ENCODE data around the gene SMCP. TPM values are rescaled to one million over a fixed set of nuclear protein-coding genes. Genes with fewer than 3 reads are reported as not detected.
A peak's percentile ranks its signal among the peaks of the same experiment; 100 is the strongest.

The SMCP gene
- polyA plus RNA-seq, 1 experiment, result not detected

DNA sequence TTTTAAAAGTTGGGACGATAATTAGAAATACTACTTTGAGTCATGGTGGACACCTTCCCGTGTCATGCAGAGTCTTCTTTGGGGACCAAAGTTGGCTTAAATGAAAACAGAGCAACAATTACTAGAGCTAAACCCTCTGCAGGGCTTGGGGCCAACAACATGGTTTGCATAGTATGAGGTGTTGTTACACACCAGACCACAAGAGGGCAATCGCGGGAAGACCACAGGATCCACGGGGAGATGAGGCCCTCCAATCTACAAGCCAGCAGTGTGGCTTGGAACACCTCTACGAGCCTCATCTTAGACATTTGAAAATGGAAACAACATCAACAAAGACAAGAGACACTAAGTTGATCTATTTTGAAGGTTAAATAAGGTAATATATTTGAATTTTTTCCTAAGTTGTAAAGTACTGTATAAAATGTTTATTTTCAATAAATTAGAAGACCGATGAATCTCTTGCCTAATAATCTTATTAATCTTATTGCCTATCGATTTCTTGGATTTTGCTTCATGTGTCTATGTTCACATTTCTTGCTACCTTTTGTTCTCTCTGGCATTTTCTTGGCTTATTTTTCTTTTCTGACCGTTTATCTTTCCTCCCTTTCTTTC is 8.2 kb upstream of the SMCP start:
- POLR2A ChIA-PET, result no interaction called here
- no peak for DNase-seq (ENCODE audit: low read depth)
- CTCF ChIA-PET, result interaction anchor here (0.5 to 6.7 kb wide), 26 partner anchors 8 to 352 kb away, joined by 3 to 147 read pairs (median 4); partner anchors contain the start of gene IVL

DNA sequence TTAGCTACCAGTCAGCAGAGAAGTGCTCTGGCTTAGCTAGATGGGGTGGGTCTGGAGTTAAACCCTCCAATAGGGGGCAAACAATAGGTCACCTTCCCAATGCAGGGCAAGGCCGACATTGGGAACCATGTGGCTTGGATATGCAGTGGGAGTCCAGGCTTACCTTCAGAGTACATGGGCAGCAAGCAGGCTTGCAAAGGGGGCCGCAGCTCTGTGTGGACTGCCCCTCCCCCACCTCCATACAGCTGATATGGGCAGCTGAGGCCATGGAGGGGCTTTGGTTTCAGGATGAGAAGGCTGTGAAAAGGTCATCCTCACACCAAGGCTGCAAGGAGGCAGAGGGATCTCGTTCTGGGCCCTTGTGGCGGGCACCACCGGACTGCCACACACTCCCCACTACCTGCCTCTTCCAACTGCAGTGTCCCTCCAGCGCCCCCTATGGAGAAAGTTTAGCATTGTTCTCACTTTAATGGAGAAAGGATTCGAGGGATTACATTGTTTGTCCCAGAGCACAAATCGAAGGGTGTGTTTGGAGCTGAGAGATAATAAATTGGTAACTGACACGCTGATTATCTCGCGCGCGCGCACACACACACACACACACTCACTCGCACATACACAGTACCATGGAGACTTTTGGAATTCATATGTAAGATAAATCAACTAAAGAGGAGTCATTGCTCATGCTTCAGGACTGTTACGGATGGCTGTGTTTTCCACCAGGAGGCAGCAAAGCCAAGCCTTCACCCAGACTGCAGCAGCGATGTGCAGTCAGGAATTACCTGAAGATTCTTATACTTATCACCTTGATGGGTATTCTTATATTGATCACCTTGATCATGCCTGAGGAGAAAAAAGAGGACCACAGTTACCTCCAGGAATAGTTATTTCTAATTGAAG is 7.0 kb upstream of the SMCP start:
- Histone ChIP-seq H3K27me3 (ENCODE audit: control insufficient read depth, insufficient read depth, low read length) (peaks cover 2% of the 10 kb centered on the region; the same call in 1 of the 2 replicates), H3K4me3 (ENCODE audit: low read depth, low read length) (no peak overlapping the region), H3K36me3 (ENCODE audit: control insufficient read depth, insufficient read depth, low read length) (no peaks in the 10 kb centered on the region)
- POLR2A ChIA-PET, result interaction anchor here (0.6 kb wide), 1 partner anchor 49 kb away, joined by 8 read pairs; no protein-coding TSS in a partner anchor
- TF ChIP-seq, protein P1, sequence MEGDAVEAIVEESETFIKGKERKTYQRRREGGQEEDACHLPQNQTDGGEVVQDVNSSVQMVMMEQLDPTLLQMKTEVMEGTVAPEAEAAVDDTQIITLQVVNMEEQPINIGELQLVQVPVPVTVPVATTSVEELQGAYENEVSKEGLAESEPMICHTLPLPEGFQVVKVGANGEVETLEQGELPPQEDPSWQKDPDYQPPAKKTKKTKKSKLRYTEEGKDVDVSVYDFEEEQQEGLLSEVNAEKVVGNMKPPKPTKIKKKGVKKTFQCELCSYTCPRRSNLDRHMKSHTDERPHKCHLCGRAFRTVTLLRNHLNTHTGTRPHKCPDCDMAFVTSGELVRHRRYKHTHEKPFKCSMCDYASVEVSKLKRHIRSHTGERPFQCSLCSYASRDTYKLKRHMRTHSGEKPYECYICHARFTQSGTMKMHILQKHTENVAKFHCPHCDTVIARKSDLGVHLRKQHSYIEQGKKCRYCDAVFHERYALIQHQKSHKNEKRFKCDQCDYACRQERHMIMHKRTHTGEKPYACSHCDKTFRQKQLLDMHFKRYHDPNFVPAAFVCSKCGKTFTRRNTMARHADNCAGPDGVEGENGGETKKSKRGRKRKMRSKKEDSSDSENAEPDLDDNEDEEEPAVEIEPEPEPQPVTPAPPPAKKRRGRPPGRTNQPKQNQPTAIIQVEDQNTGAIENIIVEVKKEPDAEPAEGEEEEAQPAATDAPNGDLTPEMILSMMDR (IDR thresholded peaks at IDR 0.05; ENCODE audit: insufficient read depth, low read depth, low read length), result peak; percentile 62
- CTCF ChIA-PET, result interaction anchor here (0.7 to 6.7 kb wide), 25 partner anchors 9 to 351 kb away, joined by 3 to 147 read pairs (median 5); partner anchors contain the start of gene IVL
- DNase-seq (ENCODE audit: low read depth), result no peak

More for the DNA sequence above, 8.2 kb upstream of the SMCP start:
- peaks cover 2% of the 10 kb centered on the region; the same call in 1 of the 2 replicates for H3K27me3 ChIP-seq (ENCODE audit: control insufficient read depth, insufficient read depth, low read length)
- H3K36me3 ChIP-seq (ENCODE audit: control insufficient read depth, insufficient read depth, low read length), result no peaks in the 10 kb centered on the region
- TF ChIP-seq, protein P1 (IDR thresholded peaks at IDR 0.05; ENCODE audit: insufficient read depth, low read depth, low read length), result peak; percentile 87
- H3K4me3 ChIP-seq (ENCODE audit: low read depth, low read length), result no peak overlapping the region

DNA sequence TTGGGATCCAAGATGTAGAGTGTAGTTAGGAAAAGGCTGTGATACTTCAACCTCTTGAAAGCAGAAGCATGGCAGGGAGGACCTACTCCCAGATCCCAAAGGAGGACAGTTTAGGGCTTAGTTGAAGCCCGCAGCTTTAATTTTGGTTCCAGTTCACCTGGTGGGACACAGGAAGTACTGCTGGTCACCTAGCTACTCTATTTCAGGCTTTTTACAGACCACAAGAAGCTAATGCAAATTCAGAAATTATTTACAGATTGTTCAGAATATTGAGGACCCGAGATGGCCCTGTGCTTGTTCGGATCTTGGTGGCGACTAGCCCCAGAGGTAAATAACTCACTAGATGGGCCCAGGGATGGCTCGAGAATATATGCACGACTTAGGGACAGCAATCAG is 6.4 kb upstream of the SMCP start:
- peaks cover 2% of the 10 kb centered on the region; the same call in 1 of the 2 replicates for H3K27me3 ChIP-seq (ENCODE audit: control insufficient read depth, insufficient read depth, low read length)
- TF ChIP-seq, protein P1 (IDR thresholded peaks at IDR 0.05; ENCODE audit: insufficient read depth, low read depth, low read length), result no peak
- CTCF ChIA-PET, result interaction anchor here (0.7 to 6.7 kb wide), 13 partner anchors 9 to 218 kb away, joined by 3 to 147 read pairs (median 6); partner anchors contain the start of gene IVL
- POLR2A ChIA-PET, result no interaction called here
- H3K4me3 ChIP-seq (ENCODE audit: low read depth, low read length), result no peak overlapping the region
- no peak for DNase-seq (ENCODE audit: low read depth)
- H3K36me3 ChIP-seq (ENCODE audit: control insufficient read depth, insufficient read depth, low read length), result no peaks in the 10 kb centered on the region

DNA sequence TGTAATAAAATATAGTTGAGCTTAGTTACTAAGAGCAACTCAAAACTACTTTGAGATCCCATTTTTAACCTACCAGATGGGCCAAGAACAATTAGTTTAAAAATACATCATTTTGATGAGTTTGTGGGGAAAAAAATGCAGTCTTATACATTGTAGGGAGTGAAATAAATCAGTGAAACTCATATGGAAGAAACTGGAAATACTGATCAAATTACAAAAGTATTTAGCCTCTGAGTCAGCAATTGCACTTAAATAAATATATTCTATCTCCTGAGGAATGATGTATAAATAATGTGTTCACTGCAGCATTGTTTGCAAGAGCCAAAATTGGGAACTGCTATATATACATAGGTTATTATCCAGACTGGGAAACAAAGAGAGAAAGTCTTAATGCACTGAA is 4.6 kb upstream of the SMCP start:
- POLR2A ChIA-PET, result no interaction called here
- Histone ChIP-seq H3K4me3 (ENCODE audit: low read depth, low read length) (no peak overlapping the region), H3K27me3 (ENCODE audit: control insufficient read depth, insufficient read depth, low read length) (no peaks in the 10 kb centered on the region), H3K36me3 (ENCODE audit: control insufficient read depth, insufficient read depth, low read length) (no peaks in the 10 kb centered on the region)
- DNase-seq (ENCODE audit: low read depth), result no peak
- TF ChIP-seq, protein P1 (IDR thresholded peaks at IDR 0.05; ENCODE audit: insufficient read depth, low read depth, low read length), result no peak
- CTCF ChIA-PET, result interaction anchor here (1.1 to 6.7 kb wide), 5 partner anchors 18 to 350 kb away, joined by 3 to 147 read pairs (median 6); no protein-coding TSS in a partner anchor

DNA sequence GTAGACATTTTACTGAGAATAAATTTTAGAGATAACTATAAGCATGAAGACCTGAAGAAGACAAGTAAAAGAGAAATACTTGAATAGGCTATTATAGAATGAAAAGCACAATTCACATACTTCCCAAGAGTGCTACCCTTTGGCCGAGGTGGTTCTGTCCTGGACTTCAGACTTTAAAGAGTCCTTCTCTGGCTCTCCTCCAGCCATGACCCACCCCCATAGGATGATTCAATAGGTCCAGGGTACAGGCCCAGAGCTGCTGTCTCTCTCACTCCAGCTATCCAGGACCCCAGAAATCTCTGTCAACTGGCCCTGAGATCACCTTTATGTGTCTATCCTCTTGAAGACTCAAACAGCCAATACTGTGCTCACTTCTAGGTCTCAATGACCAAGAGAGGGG is 1.3 kb upstream of the SMCP start:
- TF ChIP-seq, protein P1 (IDR thresholded peaks at IDR 0.05; ENCODE audit: insufficient read depth, low read depth, low read length), result no peak
- Histone ChIP-seq H3K27me3 (ENCODE audit: control insufficient read depth, insufficient read depth, low read length) (no peaks in the 10 kb centered on the region), H3K36me3 (ENCODE audit: control insufficient read depth, insufficient read depth, low read length) (no peaks in the 10 kb centered on the region), H3K4me3 (ENCODE audit: low read depth, low read length) (no peak overlapping the region)
- CTCF ChIA-PET, result interaction anchor here (2.2 kb wide), 1 partner anchor 50 kb away, joined by 16 read pairs; no protein-coding TSS in a partner anchor
- no peak for DNase-seq (ENCODE audit: low read depth)
- POLR2A ChIA-PET, result no interaction called here
